ENCODE measurements around the gene OR2V2. TPM values are rescaled to one million over a fixed set of nuclear protein-coding genes. Genes with fewer than 3 reads are reported as not detected.
"Not testable (repeated sequence)": the region's sequence is repeated elsewhere in the genome, so short reads cannot be mapped to it uniquely, and the experiment has no call there.

The OR2V2 gene
- total and polyA plus RNA-seq, 2 experiments from 2014 or later = not detected

- DNase-seq (ENCODE audit: low read depth in 1 of 2, low spot score in 1 of 2) = no peak
- no peaks in the 10 kb centered on the region for H3K27me3 ChIP-seq
- H3K36me3 ChIP-seq = no peaks in the 10 kb centered on the region
- no peaks in the 10 kb centered on the region for H3K9me3 ChIP-seq (ENCODE audit: low read depth)
- H3K4me1 ChIP-seq (ENCODE audit: low read depth) = no peaks in the 10 kb centered on the region
- H3K27ac ChIP-seq = no peak overlapping the region
- H3K4me3 ChIP-seq = no peak overlapping the region
- TF ChIP-seq CTCF (IDR thresholded peaks at IDR 0.05; ENCODE audit: low read depth, low read length) = no peak
Observed at GRCh38 chr5:181126841-181127240, 20.5 kb upstream of the OR2V2 start.

DNA sequence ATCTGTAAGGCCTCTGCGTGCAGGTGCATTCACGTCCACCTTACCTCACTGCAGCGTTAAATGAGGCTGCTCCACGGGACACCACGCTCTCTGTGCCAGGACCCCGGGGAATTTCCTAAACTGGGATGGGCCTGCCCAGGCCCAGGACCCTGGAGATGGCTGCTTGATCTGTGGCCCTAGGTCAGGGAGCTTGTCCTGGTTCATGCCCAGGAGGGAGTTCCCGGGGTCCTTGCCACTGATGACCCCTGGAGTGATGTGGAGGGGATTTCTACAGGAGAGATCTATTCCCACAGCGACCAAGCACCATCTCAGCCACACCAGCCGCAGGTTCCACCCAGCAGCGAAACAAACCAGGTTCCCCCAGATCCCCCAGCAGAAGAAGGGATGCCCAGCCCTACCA, 19.9 kb upstream of the OR2V2 start:
- Histone ChIP-seq H3K4me3 (no peak overlapping the region), H3K4me1 (ENCODE audit: low read depth) (no peaks in the 10 kb centered on the region), H3K36me3 (no peaks in the 10 kb centered on the region), H3K27me3 (no peaks in the 10 kb centered on the region), H3K27ac (no peak overlapping the region), H3K9me3 (ENCODE audit: low read depth) (no peaks in the 10 kb centered on the region)
- DNase-seq (ENCODE audit: low read depth in 1 of 2, low spot score in 1 of 2) = no peak
- no peak for TF ChIP-seq CTCF (IDR thresholded peaks at IDR 0.05; ENCODE audit: low read depth, low read length)

DNA sequence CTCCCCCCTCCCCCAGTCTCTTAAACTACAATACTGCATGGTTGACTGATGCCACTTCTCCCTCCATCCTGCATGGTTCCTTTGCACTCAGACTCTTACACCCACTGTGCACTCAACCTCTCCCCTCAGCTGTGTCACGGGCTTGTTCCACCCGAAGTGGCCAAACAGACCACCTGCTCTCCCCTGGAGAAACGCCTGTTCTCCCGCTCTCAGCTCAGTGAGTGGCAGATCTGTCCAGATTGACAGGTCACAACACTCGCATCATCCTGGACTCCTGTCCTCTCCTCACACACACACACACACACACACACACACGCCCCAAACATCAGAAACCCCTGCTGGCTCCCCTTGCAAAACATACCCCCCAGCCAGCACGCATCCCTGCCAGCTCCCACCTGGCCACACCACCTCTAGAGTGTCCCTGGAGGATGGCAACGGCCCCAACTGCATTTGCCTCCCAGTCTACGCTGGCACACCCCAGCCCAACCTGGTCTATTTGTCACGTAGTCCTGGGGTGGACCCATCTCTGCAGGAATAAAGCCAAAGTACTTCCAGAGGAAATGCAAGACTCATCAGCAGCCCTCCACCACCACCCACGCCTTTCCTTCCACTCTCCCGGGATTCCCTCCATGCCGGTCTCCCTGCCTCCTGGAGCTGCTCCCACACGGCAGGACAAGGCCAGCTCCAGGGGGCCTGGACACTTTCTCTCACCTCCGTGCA, 19.3 kb upstream of the OR2V2 start:
- Histone ChIP-seq H3K4me1 (ENCODE audit: low read depth) (no peaks in the 10 kb centered on the region), H3K9me3 (ENCODE audit: low read depth) (no peaks in the 10 kb centered on the region), H3K36me3 (no peaks in the 10 kb centered on the region), H3K4me3 (no peak overlapping the region), H3K27ac (no peak overlapping the region), H3K27me3 (no peaks in the 10 kb centered on the region)
- TF ChIP-seq CTCF (IDR thresholded peaks at IDR 0.05; ENCODE audit: low read depth, low read length) = no peak
- DNase-seq (ENCODE audit: low read depth in 1 of 2, low spot score in 1 of 2) = no peak

GRCh38 chr5:181129601-181130000, 17.8 kb upstream of the OR2V2 start:
- H3K4me3 ChIP-seq = no peak overlapping the region
- no peaks in the 10 kb centered on the region for H3K27me3 ChIP-seq
- DNase-seq (ENCODE audit: low read depth in 1 of 2, low spot score in 1 of 2) = no peak
- H3K9me3 ChIP-seq (ENCODE audit: low read depth) = no peaks in the 10 kb centered on the region
- no peak overlapping the region for H3K27ac ChIP-seq
- H3K4me1 ChIP-seq (ENCODE audit: low read depth) = no peaks in the 10 kb centered on the region
- TF ChIP-seq CTCF (IDR thresholded peaks at IDR 0.05; ENCODE audit: low read depth, low read length) = no peak
- no peaks in the 10 kb centered on the region for H3K36me3 ChIP-seq

DNA sequence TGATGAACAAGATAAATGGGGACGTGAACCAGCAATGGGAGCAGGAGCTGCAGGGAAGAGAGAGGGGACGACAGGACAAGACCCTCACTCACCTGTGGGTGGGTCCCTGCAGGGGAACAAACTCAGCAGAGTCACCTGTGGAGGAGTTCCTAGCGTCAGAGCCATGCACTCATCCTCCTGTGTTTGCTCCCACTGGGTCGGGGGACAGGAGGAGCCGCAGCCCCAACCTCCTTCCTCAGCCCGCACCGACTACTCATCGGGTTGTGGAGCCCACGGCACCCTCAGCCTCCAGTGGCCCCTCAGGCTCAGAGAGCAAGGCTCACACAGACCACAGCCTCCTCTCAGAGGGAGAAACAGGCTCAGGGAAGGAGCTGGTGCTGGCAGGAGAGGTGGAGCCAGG, 17.3 kb upstream of the OR2V2 start:
- H3K27ac ChIP-seq; H3K9me3 ChIP-seq (ENCODE audit: low read depth); H3K36me3 ChIP-seq; H3K4me3 ChIP-seq; H3K27me3 ChIP-seq; DNase-seq (ENCODE audit: low read depth in 1 of 2, low spot score in 1 of 2); H3K4me1 ChIP-seq (ENCODE audit: low read depth): not testable (repeated sequence)

GRCh38 chr5:181130832-181131496, 16.4 kb upstream of the OR2V2 start, which contains the start of gene OR2V1:
OR2V1 (minus strand) TSS chr5:181131169; CDS start chr5:181125304, 5,865 bp downstream.
- Histone ChIP-seq H3K9me3 (ENCODE audit: low read depth) (no peaks in the 10 kb centered on the region), H3K27me3 (no peaks in the 10 kb centered on the region), H3K4me3 (no peak within 1 kb of the TSS), H3K4me1 (ENCODE audit: low read depth) (no peaks in the 10 kb centered on the region), H3K36me3 (no peaks in the 10 kb centered on the region), H3K27ac (no peak within 1 kb of the TSS)
- no peak for TF ChIP-seq CTCF (IDR thresholded peaks at IDR 0.05; ENCODE audit: low read depth, low read length)
- no peak for DNase-seq (ENCODE audit: low read depth in 1 of 2, low spot score in 1 of 2)
